ENCODE measurements around the gene RPS15. TPM values are rescaled to one million over a fixed set of nuclear protein-coding genes. Genes with fewer than 3 reads are reported as not detected.

The RPS15 gene
- total RNA-seq, 1 donor from 2014 or later, result 695 TPM

DNA sequence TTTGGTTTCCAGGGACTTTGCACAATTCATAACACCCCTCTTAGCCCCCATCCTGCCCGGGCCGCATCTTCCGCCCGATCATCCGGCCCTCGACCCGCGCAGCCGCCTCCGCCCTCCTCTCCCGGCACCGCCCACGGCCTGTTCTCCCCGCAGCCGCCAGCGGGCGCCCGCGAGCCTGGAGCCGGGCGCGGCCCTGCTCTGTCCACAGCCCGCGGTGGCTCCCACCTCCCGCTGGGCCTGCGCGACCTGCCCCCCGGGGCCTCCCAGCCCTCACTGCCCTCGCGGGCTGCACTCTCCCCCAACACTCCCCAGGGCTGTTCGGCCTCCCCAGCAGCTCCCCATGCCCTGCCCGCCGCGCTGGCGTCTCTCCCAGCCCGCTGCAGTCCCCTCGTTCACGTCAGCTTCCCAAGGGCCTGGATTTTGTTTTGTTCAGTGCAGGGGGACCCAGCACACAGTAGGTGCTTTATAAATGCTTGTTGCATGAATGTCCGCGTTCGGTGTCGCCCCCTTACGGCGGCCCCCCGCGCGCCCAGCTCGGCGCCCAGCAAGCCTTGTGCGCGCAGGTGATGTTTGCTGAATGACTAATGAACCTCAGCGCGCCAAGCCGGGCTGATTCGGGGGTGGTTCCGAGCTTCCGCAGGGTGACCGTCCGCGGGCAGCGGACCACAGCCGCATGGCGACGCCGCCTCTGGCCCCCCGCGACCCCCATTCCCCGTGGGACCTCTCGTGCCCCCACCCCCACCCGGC, 7.2 kb downstream of the RPS15 start:
- intact Hi-C loops (cut with DNase I), result loop anchor here (5.0 kb wide), 2 partner anchors 33 to 67 kb away; partner anchors contain the start of gene ADAMTSL5
- peak; percentile 90 for ATAC-seq
- peak; percentile 86 for DNase-seq (ENCODE audit: missing footprints)

DNA sequence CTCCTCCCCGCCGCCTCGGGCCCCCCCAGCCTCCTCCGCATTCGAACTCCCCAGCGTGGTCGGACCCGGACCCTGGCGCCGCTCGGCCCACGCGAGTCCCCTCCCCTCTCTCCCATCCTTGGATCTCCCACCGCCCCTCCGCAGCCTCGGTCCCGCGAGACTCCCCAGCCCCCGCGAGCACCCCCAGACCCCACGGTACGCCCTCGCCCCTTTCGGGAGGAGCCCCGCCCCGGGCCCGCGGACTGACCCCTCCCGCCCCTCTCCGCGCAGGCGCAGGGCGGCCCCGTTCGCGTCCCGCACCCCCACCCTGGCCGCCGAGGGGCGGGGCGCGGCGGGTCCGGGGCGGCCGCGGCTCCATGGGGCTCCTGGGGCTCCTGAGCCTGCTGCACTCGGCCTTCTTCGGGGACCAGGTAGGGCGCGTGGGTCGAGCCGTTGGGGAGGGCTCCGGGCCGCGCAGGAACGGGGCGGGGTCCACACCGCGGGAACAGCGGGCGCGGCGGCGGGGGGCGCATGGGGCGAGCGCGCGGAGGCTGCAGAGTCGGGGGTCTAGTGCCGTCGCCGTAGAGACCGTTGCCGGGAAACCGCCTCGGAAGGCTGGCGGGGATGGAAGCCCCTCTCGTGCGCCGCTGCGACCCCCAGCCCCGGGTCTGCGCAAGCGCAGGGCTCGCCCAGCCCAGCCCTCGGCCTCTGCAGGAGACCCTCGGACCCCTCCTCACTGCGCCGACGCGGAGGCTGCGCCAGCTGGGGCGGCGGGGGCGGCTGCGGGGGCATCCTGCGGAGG, 7.9 kb downstream of the RPS15 start:
- no peak for DNase-seq (ENCODE audit: missing footprints)
- no peak for ATAC-seq
- intact Hi-C loops (cut with DNase I), result loop anchor here (5.0 kb wide), 2 partner anchors 34 to 66 kb away; partner anchors contain the start of gene ADAMTSL5

DNA sequence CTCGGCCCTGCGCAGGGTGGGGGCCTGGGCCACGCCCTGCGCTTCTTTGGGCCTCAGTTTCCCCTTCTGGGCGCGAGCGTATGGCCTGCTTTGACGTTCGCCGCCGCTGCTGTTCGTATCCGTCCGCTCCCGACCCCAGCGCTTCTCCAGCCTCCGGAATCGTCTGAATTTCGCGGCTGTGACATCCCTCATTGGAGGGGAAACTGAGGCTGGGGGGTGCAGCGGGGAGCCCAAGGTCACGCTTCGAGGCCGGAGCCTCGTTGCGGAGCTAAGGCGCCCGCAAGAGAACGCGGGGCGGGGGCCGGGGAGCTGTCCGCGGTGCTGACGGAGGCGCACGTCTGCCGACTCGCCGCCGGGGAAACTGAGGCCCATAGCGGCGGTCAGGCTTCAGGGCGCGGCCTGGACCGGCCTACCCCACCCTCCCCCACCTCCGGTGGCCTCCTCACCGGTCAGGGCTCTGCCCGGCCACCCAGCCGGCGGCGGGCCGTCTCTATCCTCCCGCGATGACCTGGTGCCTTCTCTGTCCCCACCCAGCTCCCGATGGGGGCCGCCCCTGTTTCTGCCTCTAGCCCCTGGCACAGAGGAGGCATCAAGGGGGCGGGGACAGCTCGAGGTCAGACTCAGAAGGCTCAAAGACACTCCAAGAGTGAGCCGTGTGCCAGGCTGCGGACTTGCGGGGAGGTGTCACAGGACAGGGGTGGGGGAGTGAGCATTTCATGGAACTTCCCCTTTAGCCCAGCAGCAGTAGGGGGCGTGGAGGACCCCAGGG, 8.7 kb downstream of the RPS15 start:
- ATAC-seq (no peak), DNase-seq (ENCODE audit: missing footprints) (no peak)
- intact Hi-C loops (cut with DNase I), result loop anchor here (5.0 kb wide), 2 partner anchors 35 to 65 kb away; partner anchors contain the start of gene ADAMTSL5

DNA sequence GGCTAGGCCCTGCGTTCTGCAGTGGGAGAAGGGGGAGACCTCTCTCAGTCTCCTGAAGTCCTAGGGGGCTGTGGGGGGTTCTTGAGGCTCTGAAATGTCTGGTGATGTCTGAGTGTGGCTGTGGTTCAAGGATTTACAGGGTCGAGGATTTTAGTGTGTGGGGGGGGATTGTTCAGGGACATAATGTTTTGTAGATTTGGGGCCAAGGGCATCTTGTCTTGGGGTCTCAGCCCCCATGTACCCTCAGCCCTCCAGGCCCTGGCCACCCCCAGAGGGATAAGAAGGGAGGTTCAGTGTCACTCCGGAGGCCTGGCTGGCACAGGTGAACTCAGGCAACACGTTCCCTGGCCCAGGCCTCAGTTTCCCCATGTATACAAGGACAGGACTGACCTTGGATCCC, 9.3 kb downstream of the RPS15 start:
- no peak for ATAC-seq
- intact Hi-C loops (cut with DNase I), result loop anchor here (5.0 kb wide), 2 partner anchors 35 to 65 kb away; partner anchors contain the start of gene ADAMTSL5
- DNase-seq (ENCODE audit: missing footprints), result no peak

DNA sequence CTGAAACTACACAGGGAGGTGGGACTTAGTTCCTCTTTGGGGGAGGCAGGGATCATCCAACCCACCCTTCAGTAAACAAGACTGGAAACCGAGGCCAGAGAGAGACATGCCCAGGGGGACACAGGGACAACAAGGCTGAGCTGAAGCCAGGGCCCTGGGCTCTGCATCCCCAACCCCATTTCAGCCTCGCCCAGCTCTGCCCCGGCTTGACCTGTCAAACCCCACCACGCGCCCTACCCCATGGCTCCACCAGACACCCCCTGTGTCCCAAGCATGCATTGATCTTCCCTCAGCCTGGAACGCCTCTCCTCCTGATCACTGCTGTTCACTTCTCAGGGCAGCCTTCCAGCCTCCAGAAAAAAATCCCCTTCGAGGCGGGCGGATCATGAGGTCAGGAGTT, 9.7 kb downstream of the RPS15 start:
- no peak for ATAC-seq
- intact Hi-C loops (cut with DNase I), result loop anchor here (5.0 kb wide), 2 partner anchors 36 to 64 kb away; partner anchors contain the start of gene ADAMTSL5
- no peak for DNase-seq (ENCODE audit: missing footprints)

DNA sequence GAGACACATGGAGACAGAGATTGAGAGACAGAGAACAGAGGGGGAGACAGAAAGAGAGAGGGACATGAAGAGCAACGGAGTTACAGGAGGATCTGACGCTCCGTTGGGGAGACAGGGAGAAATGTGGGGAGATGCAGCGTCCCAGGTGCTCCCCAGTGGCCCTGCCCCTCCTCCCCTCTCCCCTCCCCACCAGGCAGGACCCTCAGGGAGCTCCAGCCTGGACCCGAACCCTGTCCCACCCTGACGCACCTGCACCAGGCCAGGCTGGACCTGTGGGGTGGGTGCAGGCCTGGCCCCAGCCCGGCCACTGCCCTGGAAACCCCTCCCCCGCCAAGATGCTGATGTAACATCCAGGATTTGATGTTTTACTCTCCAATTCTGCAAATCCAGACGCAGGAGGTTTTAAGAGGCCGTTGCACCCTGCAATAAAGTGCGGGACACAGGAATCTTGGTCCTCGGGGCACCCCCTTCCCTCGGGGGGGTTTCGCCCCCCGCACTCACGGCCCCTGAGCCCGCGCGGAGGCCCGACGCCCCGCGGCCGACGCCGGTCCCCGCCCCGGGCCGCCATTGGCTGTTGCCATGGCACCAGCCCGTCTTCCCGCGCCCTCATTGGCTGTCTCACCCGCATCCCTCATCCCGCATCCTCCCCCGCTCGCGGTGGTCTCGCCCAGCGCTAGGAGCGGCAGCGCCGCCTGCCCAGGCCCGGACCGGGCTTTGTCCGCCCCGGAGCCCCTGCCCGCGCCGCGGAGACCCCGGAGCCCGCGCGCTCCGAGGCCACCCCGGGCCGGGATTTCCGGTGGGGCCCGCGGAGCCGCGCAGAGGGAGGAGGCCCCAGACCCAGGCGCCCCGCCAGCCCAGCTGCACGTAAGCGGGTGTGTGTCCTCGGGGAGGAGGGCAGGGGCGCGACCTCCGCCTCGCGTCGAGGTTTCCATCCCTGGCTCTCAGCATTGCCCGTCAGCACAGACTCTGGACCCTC, 11.6 kb downstream of the RPS15 start, which contains the start of gene APC2:
TSS of gene APC2 (plus strand) at position 655 of the 976 bp plus-strand sequence. CDS start 2,881 bp downstream, outside the sequence.
- ATAC-seq (no peak), DNase-seq (ENCODE audit: missing footprints) (no peak)
- intact Hi-C loops (cut with DNase I), result loop anchor here (5.0 kb wide), 2 partner anchors 37 to 63 kb away; partner anchors contain the start of gene ADAMTSL5

DNA sequence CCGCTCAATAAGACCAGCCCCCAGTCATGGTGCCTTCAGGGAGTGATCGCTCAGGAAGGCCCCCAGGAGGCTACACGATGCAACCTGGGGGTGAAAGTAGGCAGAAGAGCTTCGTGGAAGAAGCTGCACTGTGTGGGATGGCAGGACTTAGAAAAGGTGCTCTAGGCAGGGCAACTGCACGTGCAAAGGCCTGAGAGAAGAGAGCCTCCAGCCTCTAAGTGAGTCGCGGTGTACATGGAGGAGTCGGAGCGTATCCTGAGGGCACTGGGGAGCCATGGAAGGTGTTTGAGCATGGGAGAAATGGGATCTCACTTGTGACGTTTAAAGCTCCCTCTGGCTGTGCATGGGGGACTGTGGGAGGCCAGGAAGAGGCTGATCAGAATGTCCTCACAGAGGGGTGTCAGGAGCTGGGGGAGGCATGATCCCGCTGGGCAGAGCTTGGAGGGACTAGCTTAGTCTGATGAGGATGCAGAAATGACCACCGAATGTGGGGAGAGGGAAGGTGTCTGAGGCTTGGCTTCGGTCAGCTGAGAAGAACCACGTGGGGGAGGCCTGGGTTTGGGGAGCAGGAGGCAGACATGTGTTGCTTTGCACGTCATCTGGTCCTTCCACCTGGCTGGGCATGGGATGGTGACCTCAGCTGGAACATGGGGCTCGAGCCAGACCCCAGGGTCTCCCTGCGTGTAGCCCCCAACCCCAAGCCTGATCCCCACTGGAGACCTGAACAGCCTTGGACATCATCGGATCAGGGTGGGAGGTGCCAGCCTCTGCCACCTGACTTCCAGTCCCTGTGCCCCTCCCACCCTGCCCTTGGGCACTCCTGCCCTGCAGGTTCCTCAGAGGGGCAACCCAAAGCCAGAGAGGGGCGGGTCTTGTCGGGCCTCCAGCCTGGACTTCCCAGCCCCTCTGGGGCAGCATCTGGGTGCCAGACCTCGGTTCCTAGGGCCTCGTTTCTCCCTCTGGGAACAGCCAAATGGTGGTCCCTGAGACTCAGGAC, 12.8 kb downstream of the RPS15 start:
- intact Hi-C loops (cut with DNase I), result no loop called here
- DNase-seq (ENCODE audit: missing footprints) (no peak), ATAC-seq (no peak)

DNA sequence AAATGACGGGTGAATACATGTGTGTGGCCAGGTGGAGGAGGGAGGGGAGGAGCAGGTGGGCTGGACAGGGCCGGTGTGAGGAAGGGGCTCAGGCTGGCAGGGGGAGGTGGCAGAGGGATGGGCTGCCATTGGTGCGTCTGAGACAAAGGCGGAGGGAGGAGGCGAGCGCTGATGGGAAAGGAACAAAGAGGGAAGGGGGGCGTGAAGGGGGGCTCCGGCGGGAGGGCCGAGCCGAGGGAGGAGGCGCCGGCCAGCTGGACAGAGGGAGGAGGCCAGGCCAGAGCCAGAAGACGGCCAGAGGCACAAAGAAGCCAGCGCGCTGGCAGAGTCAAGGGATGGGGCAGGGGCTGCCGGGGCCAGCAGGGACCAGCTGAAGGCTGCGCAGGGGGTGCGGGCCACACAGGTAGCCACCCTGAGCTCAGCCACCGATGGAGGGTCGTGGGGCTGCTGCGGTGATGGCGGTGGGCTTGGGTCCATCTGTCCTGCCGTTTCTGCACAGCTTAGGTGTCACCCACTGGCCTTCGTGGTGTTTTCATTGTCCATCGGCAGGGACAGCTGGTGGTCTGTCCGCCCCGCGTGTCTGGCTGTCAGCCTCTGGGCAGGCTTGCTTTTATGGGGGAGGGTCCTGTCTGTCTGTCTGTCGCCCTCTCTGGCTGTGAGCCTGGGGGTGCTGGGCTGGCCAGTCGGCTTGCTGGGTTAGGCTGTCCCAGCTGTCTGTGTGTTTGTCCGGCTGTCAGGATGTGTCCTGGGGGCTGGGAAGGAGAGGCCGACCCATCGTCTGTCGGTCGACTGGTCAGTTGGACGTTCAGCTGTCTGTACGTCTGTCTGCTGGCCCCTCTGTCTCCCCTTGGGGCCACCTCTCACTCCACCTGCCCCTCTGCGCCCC, 14.0 kb downstream of the RPS15 start:
- intact Hi-C loops (cut with DNase I), result no loop called here
- no peak for ATAC-seq
- no peak for DNase-seq (ENCODE audit: missing footprints)

DNA sequence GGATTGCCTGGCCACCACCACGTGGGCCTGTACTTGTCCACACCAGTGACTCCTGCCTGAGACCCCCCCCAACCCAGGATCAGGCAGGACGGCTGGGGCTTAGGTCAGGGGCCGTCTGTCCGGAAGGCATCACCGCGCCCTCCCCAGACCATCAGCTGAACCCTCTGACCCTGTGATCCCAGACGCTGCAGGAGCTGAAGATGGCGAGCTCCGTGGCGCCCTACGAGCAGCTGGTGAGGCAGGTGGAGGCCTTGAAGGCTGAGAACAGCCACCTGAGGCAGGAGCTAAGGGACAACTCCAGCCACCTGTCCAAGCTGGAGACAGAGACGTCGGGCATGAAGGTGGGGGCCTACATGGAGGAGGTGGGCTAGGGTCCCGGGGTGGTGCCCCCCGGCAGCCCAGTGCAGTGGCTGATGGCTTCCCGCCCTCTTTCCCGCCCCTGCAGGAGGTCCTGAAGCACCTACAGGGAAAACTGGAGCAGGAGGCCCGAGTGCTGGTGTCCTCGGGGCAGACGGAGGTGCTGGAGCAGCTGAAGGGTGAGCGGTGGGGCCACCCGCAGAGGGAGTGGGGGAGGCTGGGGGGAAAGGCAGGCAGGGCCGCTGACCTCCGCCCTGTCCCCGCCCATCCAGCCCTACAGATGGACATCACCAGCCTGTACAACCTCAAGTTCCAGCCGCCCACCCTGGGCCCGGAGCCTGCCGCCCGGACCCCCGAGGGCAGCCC, 14.8 kb downstream of the RPS15 start:
- intact Hi-C loops (cut with DNase I), result no loop called here
- ATAC-seq (no peak), DNase-seq (ENCODE audit: missing footprints) (no peak)

DNA sequence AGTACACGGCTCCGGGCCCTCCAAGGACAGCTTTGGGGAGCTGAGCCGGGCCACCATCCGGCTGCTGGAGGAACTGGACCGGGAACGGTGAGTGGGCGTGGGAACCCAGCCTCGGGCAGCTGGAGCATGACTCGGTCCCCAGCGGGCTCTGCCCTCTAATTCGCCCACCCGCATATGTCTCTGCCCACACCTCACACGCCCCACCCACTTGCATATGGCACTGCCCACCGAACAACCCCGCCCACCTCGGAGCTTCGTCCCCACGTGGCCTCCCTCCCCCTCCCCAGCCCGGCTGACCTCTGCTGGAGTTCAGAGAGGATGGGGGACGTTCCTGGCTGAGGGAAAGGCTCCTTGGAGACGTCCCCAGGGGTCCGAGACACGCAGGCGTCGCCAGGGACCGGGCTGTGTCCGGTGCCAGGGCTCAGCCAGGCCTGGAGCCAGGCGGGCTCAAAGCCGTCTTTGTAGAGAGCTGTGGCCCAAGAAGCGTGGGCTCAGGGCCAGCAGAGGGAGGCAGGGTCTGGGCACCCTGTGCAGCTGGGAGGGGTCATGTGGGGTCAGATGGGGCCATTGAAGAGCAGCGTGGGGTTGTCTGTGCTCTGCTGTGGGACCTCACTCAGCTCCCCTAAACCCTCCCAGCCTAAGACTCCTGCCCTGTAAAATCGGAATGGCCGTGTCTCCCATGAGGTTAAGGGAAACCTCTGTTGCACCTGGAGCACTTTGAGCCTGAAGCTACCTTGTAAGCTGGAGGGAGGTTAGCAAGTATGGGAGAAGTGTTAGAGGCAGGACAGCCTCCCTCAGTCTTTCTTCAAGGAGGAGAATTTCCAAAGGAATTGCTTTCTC, 15.5 kb downstream of the RPS15 start:
- intact Hi-C loops (cut with DNase I), result no loop called here
- DNase-seq (ENCODE audit: missing footprints), result no peak

DNA sequence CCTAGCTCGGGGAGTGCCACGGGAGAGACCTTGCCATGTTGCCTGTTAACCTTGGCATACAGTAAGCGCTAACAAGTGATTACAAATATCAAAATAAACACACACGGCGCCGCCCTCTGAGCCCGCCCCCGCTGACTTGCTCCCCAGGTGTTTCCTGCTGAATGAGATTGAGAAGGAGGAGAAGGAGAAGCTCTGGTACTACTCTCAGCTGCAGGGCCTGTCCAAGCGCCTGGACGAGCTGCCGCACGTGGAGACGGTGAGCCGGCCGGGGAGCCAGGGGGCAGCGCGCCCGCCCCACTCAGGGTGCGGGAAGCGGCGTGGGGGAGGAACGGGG, 16.8 kb downstream of the RPS15 start:
- intact Hi-C loops (cut with DNase I), result no loop called here
- DNase-seq (ENCODE audit: missing footprints), result no peak
- no peak for ATAC-seq

More for the DNA sequence above, 15.5 kb downstream of the RPS15 start:
- ATAC-seq, result no peak

DNA sequence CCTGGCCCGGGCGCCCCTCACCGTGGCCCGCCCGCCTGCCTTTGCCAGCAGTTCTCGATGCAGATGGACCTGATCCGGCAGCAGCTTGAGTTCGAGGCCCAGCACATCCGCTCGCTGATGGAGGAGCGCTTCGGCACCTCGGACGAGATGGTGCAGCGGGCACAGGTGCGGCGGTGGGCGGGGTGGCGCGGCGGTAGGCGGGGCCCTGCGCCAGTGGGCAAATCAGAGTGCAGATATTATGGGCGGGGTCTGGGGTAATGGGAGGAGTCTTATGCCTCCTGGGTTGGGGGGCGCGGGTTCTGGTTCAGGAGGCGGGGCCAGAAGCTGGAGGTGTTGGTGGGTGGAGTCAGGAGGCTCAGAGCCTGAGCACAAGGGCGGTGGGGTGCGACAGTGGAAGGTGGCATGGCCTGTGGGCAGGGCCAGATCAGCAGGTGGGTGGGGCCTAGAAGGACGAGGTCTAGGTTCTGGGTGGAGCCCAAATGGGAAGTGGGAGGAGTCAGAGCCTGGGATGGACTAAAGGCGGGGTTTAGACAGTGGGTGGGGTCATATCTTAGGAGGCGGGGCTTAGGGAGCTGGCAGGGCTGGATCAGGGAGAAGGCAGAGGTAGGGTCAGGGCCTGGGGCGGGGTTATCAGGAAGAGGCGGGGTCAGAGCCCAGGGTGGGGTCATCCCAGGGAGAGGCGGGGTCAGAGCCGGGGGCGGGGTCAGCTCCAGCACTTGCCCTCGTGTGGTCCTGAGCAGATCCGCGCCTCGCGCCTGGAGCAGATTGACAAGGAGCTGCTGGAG, 17.3 kb downstream of the RPS15 start:
- intact Hi-C loops (cut with DNase I), result no loop called here
- peak; percentile 26 for ATAC-seq
- DNase-seq (ENCODE audit: missing footprints), result no peak

DNA sequence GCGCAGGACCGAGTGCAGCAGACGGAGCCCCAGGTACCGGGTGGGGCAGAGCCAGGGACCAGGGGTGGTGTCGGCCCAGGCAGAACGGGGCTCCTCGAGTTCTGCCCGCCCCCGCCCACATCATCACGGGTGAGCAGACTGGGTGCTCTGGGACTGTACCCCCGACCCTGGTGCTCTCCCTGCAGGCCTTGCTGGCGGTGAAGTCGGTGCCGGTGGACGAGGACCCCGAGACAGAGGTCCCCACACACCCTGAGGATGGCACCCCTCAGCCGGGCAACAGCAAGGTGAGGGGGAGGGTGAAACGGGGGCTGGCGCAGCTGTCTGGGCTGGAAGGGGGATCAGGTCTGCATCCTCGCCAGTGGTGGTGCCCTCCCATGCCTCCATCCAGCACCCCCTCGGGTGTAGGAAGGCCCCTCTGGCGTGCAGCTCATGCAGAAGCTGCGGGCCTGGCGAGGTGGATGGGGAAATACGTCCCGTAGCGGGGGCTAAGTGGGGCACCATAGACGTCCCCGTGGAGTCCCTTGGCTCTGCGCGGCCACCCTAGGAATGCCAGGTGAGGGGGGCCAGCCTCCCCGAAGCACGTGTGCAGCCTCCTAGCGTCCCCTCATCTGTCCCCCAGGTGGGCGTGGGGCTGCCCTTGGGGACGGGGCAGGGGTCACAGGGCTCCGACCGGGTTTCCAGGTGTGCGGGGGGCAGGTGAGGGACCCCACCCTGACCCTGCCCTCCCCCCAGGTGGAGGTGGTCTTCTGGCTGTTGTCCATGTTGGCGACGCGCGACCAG, 18.1 kb downstream of the RPS15 start:
- intact Hi-C loops (cut with DNase I), result no loop called here
- ATAC-seq (no peak), DNase-seq (ENCODE audit: missing footprints) (no peak)

Data from Right ventricle myocardium inferior (tissue), 1 donor.